T-cell (primary cell): Measurements from ENCODE around the gene GPR26. TPM values are rescaled to one million over a fixed set of nuclear protein-coding genes. Genes with fewer than 3 reads are reported as not detected.

Source experiments
- ATAC-seq, 4 experiments: fragments of 200-7000 bp in 3 of 4; fragments of 150-1000 bp in 1 of 4; cut with Tn5 transposase; replicated peaks in 1 of 4; 1 replicate in 3 of 4; 2 replicates in 1 of 4; pipeline ENCODE4 v1.10.0; 2021; ENCODE audit warnings: moderate library complexity in 3 of 4, mild to moderate bottlenecking in 2 of 4, moderate number of reproducible peaks in 1 of 4
- CTCF ChIA-PET, 2 donors: fragments of 300-600 bp; sonication (Branson Sonifier 250); formaldehyde crosslinking; loops; one replicate each; lab custom pipeline; 2022; ENCODE audit warnings: antibody characterized with exemption in 2 of 2; lab: Charles Lee
- POLR2A ChIA-PET, 2 donors: fragments of 300-600 bp; sonication (Branson Sonifier 250); formaldehyde crosslinking; loops; one replicate each; lab custom pipeline; 2022; ENCODE audit warnings: antibody characterized with exemption in 2 of 2; lab: Charles Lee
- DNase-seq, 35 experiments: peaks; one replicate each; pipeline versions ENCODE4 v3.0.0 to v3.0.0-alpha.2; 2013 to 2023
- H3K27ac ChIP-seq: one replicate; pipeline ENCODE4 v1.5.1; 2013; ENCODE audit warnings: low read length
- H3K27me3 ChIP-seq, 2 experiments: replicated peaks in 1 of 2; 1 replicate in 1 of 2; 2 replicates in 1 of 2; pipeline versions ENCODE4 v1.6.1 to v1.7.0; 2013; ENCODE audit warnings: low read length in 1 of 2, mixed read lengths in 1 of 2; ENCODE audit not compliant: control insufficient read depth in 2 of 2, insufficient read depth in 2 of 2; ENCODE audit errors: extremely low read depth in 1 of 2
- H3K36me3 ChIP-seq, 2 donors: 1 replicate in 1 of 2; 2 replicates in 1 of 2; pipeline versions ENCODE4 v1.6.1 to v1.7.0; 2013; ENCODE audit warnings: low read length in 1 of 2; ENCODE audit not compliant: control insufficient read depth in 2 of 2, insufficient read depth in 1 of 2; ENCODE audit errors: extremely low read depth in 1 of 2
- H3K4me1 ChIP-seq, 2 experiments: 1 replicate in 1 of 2; 2 replicates in 1 of 2; pipeline versions ENCODE4 v1.6.1 to v1.7.0; 2013; ENCODE audit warnings: low read length in 2 of 2, mixed read lengths in 1 of 2; ENCODE audit not compliant: insufficient read depth in 2 of 2, control insufficient read depth in 1 of 2; ENCODE audit errors: extremely low read depth in 1 of 2
- H3K4me3 ChIP-seq, 2 donors: 1 replicate in 1 of 2; 2 replicates in 1 of 2; pipeline versions ENCODE4 v1.5.1 to v1.7.0; 2013; ENCODE audit warnings: mild to moderate bottlenecking in 2 of 2, low read length in 1 of 2, moderate library complexity in 1 of 2; ENCODE audit not compliant: control insufficient read depth in 1 of 2; ENCODE audit errors: extremely low read depth in 1 of 2
- H3K9me3 ChIP-seq: 2 replicates; pipeline ENCODE4 v1.7.0; 2013
- H3K27ac Mint-ChIP-seq, 2 donors: one replicate each; pipeline ENCODE4 v1.8.0; 2020 to 2021; ENCODE audit warnings: mild to moderate bottlenecking in 2 of 2, mixed read lengths in 2 of 2
- H3K27me3 Mint-ChIP-seq, 2 donors: one replicate each; pipeline ENCODE4 v1.8.0; 2021 to 2022; ENCODE audit warnings: mixed read lengths in 2 of 2
- H3K36me3 Mint-ChIP-seq: one replicate; pipeline ENCODE4 v1.8.0; 2021; ENCODE audit warnings: mixed read lengths
- H3K4me1 Mint-ChIP-seq, 3 donors: one replicate each; pipeline ENCODE4 v1.8.0; 2020 to 2022; ENCODE audit warnings: mixed read lengths in 3 of 3, mild to moderate bottlenecking in 1 of 3
- H3K4me3 Mint-ChIP-seq, 3 donors: one replicate each; pipeline ENCODE4 v1.8.0; 2020 to 2022; ENCODE audit warnings: mild to moderate bottlenecking in 3 of 3, mixed read lengths in 3 of 3, moderate library complexity in 3 of 3
- H3K9me3 Mint-ChIP-seq, 3 donors: one replicate each; pipeline ENCODE4 v1.8.0; 2020 to 2022; ENCODE audit warnings: mixed read lengths in 3 of 3
- WGBS: methylation state at CpG from one replicate; pipeline ENCODE4 v1.1.5; 2013; ENCODE audit warnings: missing lambda C conversion rate; ENCODE audit not compliant: insufficient coverage; 5-methylcytosine and 5-hydroxymethylcytosine counted together
- total RNA-seq, 35 experiments: library from RNA in 6 of 35; stranded (reverse) in 6 of 35; fragments of 120-200 nt in 1 of 35; gene quantifications; one replicate each; pipeline versions ENCODE4 v1.2.1 to v1.2.4 and lab custom pipeline; 2013 to 2026

The GPR26 gene
- total RNA-seq, 5 donors from 2014 or later (not counting 1 experiment from before 2014, with no cell fraction given), result not detected

- Histone ChIP-seq H3K9me3 (no peaks in the 10 kb centered on the region), H3K27ac (no peak overlapping the region), H3K4me1 (no peaks in the 10 kb centered on the region), H3K27me3 (peaks cover 0 to 21% of the 10 kb centered on the region in 2 experiments), H3K36me3 (no peaks in the 10 kb centered on the region), H3K4me3 (no peak overlapping the region)
- Mint-ChIP-seq H3K27me3 (peaks cover 6 to 10% of the 10 kb centered on the region in 2 donors), H3K27ac (no peak overlapping the region), H3K4me1 (no peaks in the 10 kb centered on the region), H3K36me3 (no peaks in the 10 kb centered on the region), H3K9me3 (no peaks in the 10 kb centered on the region), H3K4me3 (no peak overlapping the region)
- WGBS, result 85% methylated on average over 2 of the region's 4 CpGs
- ATAC-seq, result no peak
- no peak for DNase-seq
- POLR2A ChIA-PET, result no interaction called here
- CTCF ChIA-PET, result no interaction called here
Measured at GRCh38 chr10:123675811-123676210, 9.7 kb downstream of the GPR26 start.

- H3K4me3 ChIP-seq, result no peak overlapping the region
- no peak overlapping the region for H3K27ac ChIP-seq
- no peaks in the 10 kb centered on the region for H3K4me1 Mint-ChIP-seq
- H3K36me3 Mint-ChIP-seq, result no peaks in the 10 kb centered on the region
- ChIA-PET POLR2A (interaction anchor here in 1 of 2 donors (0.6 kb wide), 1 partner anchor 133 kb away, joined by 3 read pairs; no protein-coding TSS in a partner anchor), CTCF (no interaction called here)
- H3K4me1 ChIP-seq, result no peaks in the 10 kb centered on the region
- no peaks in the 10 kb centered on the region for H3K36me3 ChIP-seq
- ATAC-seq, result no peak
- no peak overlapping the region for H3K4me3 Mint-ChIP-seq
- 74% methylated on average over 4 of the region's 6 CpGs for WGBS
- H3K27me3 Mint-ChIP-seq, result peaks cover 2 to 6% of the 10 kb centered on the region in 2 donors
- no peak overlapping the region for H3K27ac Mint-ChIP-seq
- H3K27me3 ChIP-seq, result peaks cover 0 to 18% of the 10 kb centered on the region in 2 experiments
- H3K9me3 ChIP-seq, result no peaks in the 10 kb centered on the region
- DNase-seq, result no peak
- H3K9me3 Mint-ChIP-seq, result no peaks in the 10 kb centered on the region
Measured at GRCh38 chr10:123677556-123677955, 11.4 kb downstream of the GPR26 start.

- no CpG with 5 or more reads among the region's 5 CpGs for WGBS
Measured at GRCh38 chr10:123678376-123678775, 12.2 kb downstream of the GPR26 start.

GRCh38 chr10:123681285-123681684 is 15.1 kb downstream of the GPR26 start:
- Mint-ChIP-seq H3K27ac (no peak overlapping the region), H3K27me3 (peaks cover 0 to 6% of the 10 kb centered on the region in 2 donors), H3K4me3 (no peak overlapping the region), H3K36me3 (no peaks in the 10 kb centered on the region), H3K4me1 (no peaks in the 10 kb centered on the region), H3K9me3 (no peaks in the 10 kb centered on the region)
- no peak for DNase-seq
- ChIA-PET POLR2A (no interaction called here), CTCF (interaction anchor here in 1 of 2 donors (0.6 kb wide), 1 partner anchor 1489 kb away, joined by 7 read pairs; no protein-coding TSS in a partner anchor)
- Histone ChIP-seq H3K9me3 (no peaks in the 10 kb centered on the region), H3K27me3 (peaks cover 0 to 24% of the 10 kb centered on the region in 2 experiments), H3K36me3 (no peaks in the 10 kb centered on the region), H3K4me3 (no peak overlapping the region), H3K27ac (no peak overlapping the region), H3K4me1 (no peaks in the 10 kb centered on the region)
- no peak for ATAC-seq
- WGBS, result 81% methylated on average over 3 of the region's 9 CpGs

More at GRCh38 chr10:123678376-123678775, 12.2 kb downstream of the GPR26 start:
- Histone ChIP-seq H3K27me3 (peaks cover 0 to 18% of the 10 kb centered on the region in 2 experiments), H3K4me1 (no peaks in the 10 kb centered on the region), H3K9me3 (no peaks in the 10 kb centered on the region), H3K36me3 (no peaks in the 10 kb centered on the region), H3K27ac (no peak overlapping the region), H3K4me3 (no peak overlapping the region)
- no peak for DNase-seq
- CTCF ChIA-PET, result no interaction called here
- H3K4me3 Mint-ChIP-seq, result no peak overlapping the region
- POLR2A ChIA-PET, result no interaction called here
- no peak for ATAC-seq
- no peaks in the 10 kb centered on the region for H3K4me1 Mint-ChIP-seq
- H3K36me3 Mint-ChIP-seq, result no peaks in the 10 kb centered on the region
- no peak overlapping the region for H3K27ac Mint-ChIP-seq
- H3K27me3 Mint-ChIP-seq, result peaks cover under 1 to 11% of the 10 kb centered on the region in 2 donors
- no peaks in the 10 kb centered on the region for H3K9me3 Mint-ChIP-seq

- H3K4me1 ChIP-seq, result no peaks in the 10 kb centered on the region
- DNase-seq (no peak), ATAC-seq (no peak)
- no peaks in the 10 kb centered on the region for H3K4me1 Mint-ChIP-seq
- H3K36me3 ChIP-seq, result no peaks in the 10 kb centered on the region
- no peak overlapping the region for H3K4me3 Mint-ChIP-seq
- 100% methylated on average over 1 of the region's 2 CpGs for WGBS
- ChIA-PET CTCF (no interaction called here), POLR2A (no interaction called here)
- H3K4me3 ChIP-seq, result no peak overlapping the region
- H3K27ac ChIP-seq, result no peak overlapping the region
- peaks cover 0 to 5% of the 10 kb centered on the region in 2 donors for H3K27me3 Mint-ChIP-seq
- peaks cover 0 to 21% of the 10 kb centered on the region in 2 experiments for H3K27me3 ChIP-seq
- H3K36me3 Mint-ChIP-seq, result no peaks in the 10 kb centered on the region
- H3K9me3 ChIP-seq, result no peaks in the 10 kb centered on the region
- no peak overlapping the region for H3K27ac Mint-ChIP-seq
- no peaks in the 10 kb centered on the region for H3K9me3 Mint-ChIP-seq
Measured at GRCh38 chr10:123682477-123682876, 16.3 kb downstream of the GPR26 start.

- Mint-ChIP-seq H3K27me3 (peaks cover 0 to 5% of the 10 kb centered on the region in 2 donors), H3K36me3 (no peaks in the 10 kb centered on the region), H3K27ac (no peak overlapping the region), H3K4me3 (no peak overlapping the region), H3K4me1 (no peaks in the 10 kb centered on the region), H3K9me3 (no peaks in the 10 kb centered on the region)
- no peaks in the 10 kb centered on the region for H3K36me3 ChIP-seq
- ChIA-PET CTCF (no interaction called here), POLR2A (no interaction called here)
- no peaks in the 10 kb centered on the region for H3K4me1 ChIP-seq
- DNase-seq, result no peak
- no CpG with 5 or more reads among the region's 3 CpGs for WGBS
- no peaks in the 10 kb centered on the region for H3K9me3 ChIP-seq
- peaks cover 0 to 20% of the 10 kb centered on the region in 2 experiments for H3K27me3 ChIP-seq
- ATAC-seq, result no peak
- no peak overlapping the region for H3K27ac ChIP-seq
- no peak overlapping the region for H3K4me3 ChIP-seq
Measured at GRCh38 chr10:123683459-123683858, 17.3 kb downstream of the GPR26 start.

GRCh38 chr10:123683865-123684264 is 17.7 kb downstream of the GPR26 start:
- Mint-ChIP-seq H3K4me3 (no peak overlapping the region), H3K36me3 (no peaks in the 10 kb centered on the region), H3K27ac (no peak overlapping the region), H3K9me3 (no peaks in the 10 kb centered on the region), H3K4me1 (no peaks in the 10 kb centered on the region), H3K27me3 (peaks cover 0 to 5% of the 10 kb centered on the region in 2 donors)
- POLR2A ChIA-PET, result no interaction called here
- 85% methylated on average over 4 of the region's 8 CpGs for WGBS
- H3K36me3 ChIP-seq, result no peaks in the 10 kb centered on the region
- no peaks in the 10 kb centered on the region for H3K9me3 ChIP-seq
- no peak overlapping the region for H3K27ac ChIP-seq
- CTCF ChIA-PET, result no interaction called here
- no peak overlapping the region for H3K4me3 ChIP-seq
- DNase-seq, result no peak
- peaks cover 0 to 20% of the 10 kb centered on the region in 2 experiments for H3K27me3 ChIP-seq
- H3K4me1 ChIP-seq, result no peaks in the 10 kb centered on the region
- no peak for ATAC-seq
